Endothelial cell of umbilical vein (primary cell): ENCODE data around the gene INTS1.

ENCODE experiments used
- CTCF ChIP-seq, 2 donors: IDR thresholded peaks; 1 replicate in 1 of 2; 2 replicates in 1 of 2; pipeline ENCODE4 v1.5.1; 2011; ENCODE audit warnings: low read length in 2 of 2, mild to moderate bottlenecking in 2 of 2, moderate library complexity in 2 of 2, control low read depth in 1 of 2, inconsistent platforms in 1 of 2, low read depth in 1 of 2; ENCODE audit not compliant: insufficient read depth in 1 of 2; ENCODE audit errors: extremely low read depth in 1 of 2
- EZH2 ChIP-seq: IDR thresholded peaks from 2 replicates; pipeline ENCODE4 v1.6.1; 2012; ENCODE audit warnings: borderline replicate concordance, low read depth, mild to moderate bottlenecking, moderate library complexity, low read length, inconsistent platforms; ENCODE audit not compliant: severe bottlenecking
- MYC ChIP-seq: IDR thresholded peaks from one replicate; pipeline ENCODE4 v1.6.1; 2011; ENCODE audit warnings: mild to moderate bottlenecking, low read depth, low read length
- POLR2AphosphoS5 ChIP-seq: IDR thresholded peaks from 2 replicates; pipeline ENCODE4 v1.6.1; 2012; ENCODE audit warnings: low read depth, mild to moderate bottlenecking, control low read depth, low read length, moderate library complexity; ENCODE audit not compliant: insufficient read depth

DNA sequence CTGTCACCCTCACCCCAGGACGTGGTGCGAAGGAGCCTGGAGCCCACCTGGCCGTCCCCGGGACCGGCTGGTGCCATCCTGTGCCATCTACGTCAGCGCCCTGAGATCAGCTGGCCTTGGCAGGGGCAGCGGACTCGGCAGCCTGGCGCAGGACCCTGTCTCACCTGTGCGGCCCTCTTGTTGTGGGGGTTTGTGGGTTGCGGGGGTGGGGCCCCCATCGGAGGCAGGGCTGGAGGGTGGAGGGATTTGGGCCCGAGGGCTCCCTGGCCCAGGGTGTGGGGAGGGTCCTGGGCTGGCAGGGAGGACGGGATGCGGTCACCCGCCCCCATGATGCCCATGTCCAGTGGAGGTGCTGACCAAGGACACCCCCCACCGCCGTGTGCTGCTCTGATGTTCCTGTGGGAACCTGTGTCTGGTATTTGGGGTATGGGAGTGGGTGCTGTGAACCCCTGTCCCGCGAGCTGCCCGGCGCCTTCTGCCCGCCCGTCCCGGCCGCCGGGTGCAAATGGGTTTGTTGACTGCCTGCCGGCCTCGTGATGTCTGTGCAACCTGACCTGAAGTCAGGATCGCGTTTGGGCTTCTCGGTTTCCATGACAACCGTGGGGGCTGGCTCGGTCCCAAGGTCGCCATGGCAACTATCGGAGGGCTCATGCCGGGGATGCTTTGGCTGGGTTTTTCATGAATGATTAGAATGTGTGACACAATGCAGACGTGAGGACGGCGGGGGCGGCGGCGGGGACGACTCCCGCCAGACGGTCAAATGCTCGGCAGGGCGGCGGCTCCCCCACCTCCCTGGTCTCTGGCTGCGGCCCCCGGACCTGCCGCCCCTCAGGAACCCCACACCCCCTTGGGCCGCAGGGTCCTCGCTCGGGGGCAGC lies 33.6 kb upstream of the INTS1 start:
- TF ChIP-seq MYC = no peak
- TF ChIP-seq CTCF (IDR thresholded peaks at IDR 0.05; ENCODE audit: extremely low read depth in 1 of 2, insufficient read depth in 1 of 2, low read depth in 1 of 2, low read length in 2 of 2) = no peak
- TF ChIP-seq EZH2 = no peak
- peak; percentile 81 for TF ChIP-seq POLR2AphosphoS5
